Measurements from ENCODE around the gene HSBP1.

HSBP1 gene

DNA sequence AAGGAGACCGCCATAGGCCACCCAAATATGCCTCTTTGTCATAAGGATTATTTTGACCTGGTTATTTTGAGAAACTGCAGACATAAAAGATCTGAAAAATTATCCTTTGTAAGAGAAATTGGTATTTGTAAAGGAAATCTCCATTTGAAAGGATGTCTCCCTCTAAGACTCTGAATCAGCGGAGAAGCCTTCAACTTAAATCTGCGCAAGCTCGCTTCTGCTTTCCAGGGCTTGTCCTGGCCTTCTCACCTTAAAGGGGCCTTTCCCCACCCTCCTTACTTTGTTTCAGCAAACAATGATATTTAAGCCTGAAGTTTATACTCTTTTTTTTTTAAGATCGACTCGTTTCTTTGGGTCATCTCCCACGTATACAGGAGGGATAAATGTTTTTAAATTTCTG lies 34.5 kb downstream of the HSBP1 start:
- TF ChIP-seq POLR2A (IDR thresholded peaks at IDR 0.05; ENCODE audit: extremely low read depth, insufficient read length): no peak
- TF ChIP-seq, protein P1, sequence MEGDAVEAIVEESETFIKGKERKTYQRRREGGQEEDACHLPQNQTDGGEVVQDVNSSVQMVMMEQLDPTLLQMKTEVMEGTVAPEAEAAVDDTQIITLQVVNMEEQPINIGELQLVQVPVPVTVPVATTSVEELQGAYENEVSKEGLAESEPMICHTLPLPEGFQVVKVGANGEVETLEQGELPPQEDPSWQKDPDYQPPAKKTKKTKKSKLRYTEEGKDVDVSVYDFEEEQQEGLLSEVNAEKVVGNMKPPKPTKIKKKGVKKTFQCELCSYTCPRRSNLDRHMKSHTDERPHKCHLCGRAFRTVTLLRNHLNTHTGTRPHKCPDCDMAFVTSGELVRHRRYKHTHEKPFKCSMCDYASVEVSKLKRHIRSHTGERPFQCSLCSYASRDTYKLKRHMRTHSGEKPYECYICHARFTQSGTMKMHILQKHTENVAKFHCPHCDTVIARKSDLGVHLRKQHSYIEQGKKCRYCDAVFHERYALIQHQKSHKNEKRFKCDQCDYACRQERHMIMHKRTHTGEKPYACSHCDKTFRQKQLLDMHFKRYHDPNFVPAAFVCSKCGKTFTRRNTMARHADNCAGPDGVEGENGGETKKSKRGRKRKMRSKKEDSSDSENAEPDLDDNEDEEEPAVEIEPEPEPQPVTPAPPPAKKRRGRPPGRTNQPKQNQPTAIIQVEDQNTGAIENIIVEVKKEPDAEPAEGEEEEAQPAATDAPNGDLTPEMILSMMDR (IDR thresholded peaks at IDR 0.05; ENCODE audit: low read depth, low read length): no peak
- TF ChIP-seq MYC (IDR thresholded peaks at IDR 0.05; ENCODE audit: low read depth, low read length): no peak
- TF ChIP-seq, protein P2, sequence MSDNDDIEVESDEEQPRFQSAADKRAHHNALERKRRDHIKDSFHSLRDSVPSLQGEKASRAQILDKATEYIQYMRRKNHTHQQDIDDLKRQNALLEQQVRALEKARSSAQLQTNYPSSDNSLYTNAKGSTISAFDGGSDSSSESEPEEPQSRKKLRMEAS (IDR thresholded peaks at IDR 0.05; ENCODE audit: low read depth, low read length): no peak
- H3K4me3 ChIP-seq (ENCODE audit: low read depth, low read length): no peak overlapping the region
- no peak for DNase-seq (ENCODE audit: low read depth)

DNA sequence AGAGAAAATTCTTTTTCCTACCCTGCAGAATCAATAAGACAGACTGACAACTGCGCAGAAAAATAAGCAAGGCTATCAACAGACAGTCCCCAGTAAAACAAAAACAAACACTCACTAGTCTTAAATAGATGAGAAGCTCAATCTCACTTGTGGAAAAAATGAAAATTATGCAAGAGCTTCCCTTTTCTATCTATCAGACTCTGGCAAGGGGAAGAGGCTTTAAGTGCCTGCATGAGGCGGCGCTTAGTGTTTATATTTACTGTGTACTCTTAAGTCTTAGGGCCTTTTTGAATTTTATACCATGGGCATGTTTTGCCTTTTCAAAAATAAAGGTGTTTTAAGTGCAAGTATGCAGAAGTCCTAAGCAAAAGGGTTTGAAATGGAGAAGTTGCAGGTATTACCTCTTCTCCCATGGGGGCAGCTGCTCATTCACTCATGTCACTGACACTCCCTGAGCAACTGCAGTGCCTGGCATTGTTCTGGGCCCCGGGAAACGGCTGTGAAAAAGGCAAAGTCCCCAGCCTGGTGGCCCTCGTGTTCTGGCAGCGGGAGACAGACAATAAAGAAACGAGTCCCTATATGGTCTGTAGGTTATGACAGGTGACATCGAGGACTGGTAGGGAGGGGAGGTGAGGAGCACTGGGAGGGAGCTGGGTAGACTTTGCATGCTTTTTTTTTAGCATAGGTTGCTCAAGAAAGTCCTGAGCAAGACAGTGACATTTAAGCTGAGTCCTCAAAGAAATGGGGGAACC lies 35.2 kb downstream of the HSBP1 start:
- H3K4me3 ChIP-seq (ENCODE audit: low read depth, low read length): no peak overlapping the region
- DNase-seq (ENCODE audit: low read depth): peak; percentile 74
- TF ChIP-seq, protein P2 (IDR thresholded peaks at IDR 0.05; ENCODE audit: low read depth, low read length): no peak

DNA sequence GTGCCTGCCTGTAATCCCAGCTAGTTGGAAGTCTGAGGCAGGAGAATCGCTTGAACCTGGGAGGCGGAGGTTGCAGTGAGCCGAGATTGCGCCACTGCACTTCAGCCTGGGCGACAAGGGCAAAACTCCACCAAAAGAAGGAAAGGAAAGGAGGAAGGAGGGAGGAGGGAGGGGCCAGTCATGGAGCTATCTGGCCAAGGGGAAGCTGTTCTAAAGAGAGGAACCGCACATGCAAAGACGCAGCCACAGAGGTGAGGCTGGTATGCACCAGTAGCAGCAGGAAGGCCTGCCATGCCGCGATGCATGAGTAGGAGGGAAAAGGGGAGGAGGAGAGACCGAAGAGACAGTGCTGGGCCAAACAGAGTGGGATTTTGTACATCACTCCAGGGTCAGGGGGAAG lies 35.9 kb downstream of the HSBP1 start:
- peak; percentile 80 for DNase-seq (ENCODE audit: low read depth)
- no peak overlapping the region for H3K4me3 ChIP-seq (ENCODE audit: low read depth, low read length)
- TF ChIP-seq, protein P2 (IDR thresholded peaks at IDR 0.05; ENCODE audit: low read depth, low read length): no peak
- TF ChIP-seq, protein P1 (IDR thresholded peaks at IDR 0.05; ENCODE audit: low read depth, low read length): no peak
- TF ChIP-seq POLR2A (IDR thresholded peaks at IDR 0.05; ENCODE audit: extremely low read depth, insufficient read length): no peak
- no peak for TF ChIP-seq MYC (IDR thresholded peaks at IDR 0.05; ENCODE audit: low read depth, low read length)

DNA sequence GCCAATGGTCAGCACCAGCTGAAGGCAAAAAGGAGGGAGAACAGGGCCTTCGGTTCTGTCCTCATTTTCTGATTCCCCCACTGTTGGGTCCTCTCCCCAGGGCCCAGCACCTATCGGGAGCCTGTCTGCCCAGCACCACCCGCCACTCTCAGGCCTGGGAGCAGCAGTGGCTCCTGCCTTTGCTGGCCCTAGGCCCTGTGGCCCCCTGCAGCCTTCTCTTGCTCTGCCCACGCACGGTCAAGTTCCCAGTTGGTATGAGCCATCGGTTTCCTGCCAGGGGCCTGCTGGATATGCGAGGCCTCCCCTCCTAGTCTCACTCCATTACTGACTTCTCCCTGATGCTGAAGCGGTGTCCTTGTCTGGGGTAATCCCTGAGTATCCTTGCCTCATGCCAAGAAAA lies 37.5 kb downstream of the HSBP1 start:
- no peak for DNase-seq (ENCODE audit: low read depth)
- TF ChIP-seq, protein P1 (IDR thresholded peaks at IDR 0.05; ENCODE audit: low read depth, low read length): no peak
- no peak for TF ChIP-seq MYC (IDR thresholded peaks at IDR 0.05; ENCODE audit: low read depth, low read length)
- TF ChIP-seq POLR2A (IDR thresholded peaks at IDR 0.05; ENCODE audit: extremely low read depth, insufficient read length): no peak
- TF ChIP-seq, protein P2 (IDR thresholded peaks at IDR 0.05; ENCODE audit: low read depth, low read length): no peak
- no peak overlapping the region for H3K4me3 ChIP-seq (ENCODE audit: low read depth, low read length)

DNA sequence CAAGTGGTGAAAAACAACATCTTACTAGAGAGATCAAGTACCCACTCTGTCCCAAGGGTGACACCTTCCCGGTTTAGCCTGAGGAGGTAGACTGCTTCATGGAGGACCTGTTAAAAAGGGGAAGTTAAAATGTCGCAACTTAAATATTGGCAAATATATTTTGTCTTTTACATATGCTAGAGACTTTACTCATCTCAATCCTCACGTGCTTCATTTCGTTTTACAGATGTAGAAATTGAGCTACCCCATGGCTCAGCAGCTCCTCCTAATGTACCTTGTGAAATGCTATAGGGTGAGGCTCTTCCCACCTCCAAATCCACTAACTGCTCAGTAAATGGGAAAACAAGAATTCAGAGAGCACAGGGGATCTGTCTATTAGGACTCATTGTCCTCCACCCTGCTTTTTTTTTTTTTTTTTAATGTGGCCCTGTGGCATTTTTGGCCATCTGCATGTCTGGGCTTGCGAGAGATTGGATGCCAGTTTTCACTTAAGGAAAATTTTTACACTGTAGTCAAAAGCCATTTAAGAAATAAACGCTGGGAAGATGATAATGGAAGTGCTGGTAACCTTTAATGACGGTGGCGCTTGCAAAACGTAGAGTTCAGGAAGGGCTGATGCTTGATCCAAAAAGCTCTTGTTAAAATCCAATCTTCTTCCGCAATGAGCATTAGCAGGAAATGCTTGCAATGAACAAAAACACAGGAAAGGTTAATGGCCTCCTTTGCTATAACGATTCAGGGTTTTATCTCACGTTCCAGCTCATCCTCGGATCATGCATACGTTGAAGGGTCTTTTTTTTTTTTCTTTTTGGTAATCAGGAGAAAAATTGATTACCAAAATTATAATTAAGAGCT lies 39.8 kb downstream of the HSBP1 start:
- peak; percentile 84 for DNase-seq (ENCODE audit: low read depth)
- TF ChIP-seq, protein P2 (IDR thresholded peaks at IDR 0.05; ENCODE audit: low read depth, low read length): peak; percentile 58; the same call in 1 of the 2 replicates
- TF ChIP-seq, protein P1 (IDR thresholded peaks at IDR 0.05; ENCODE audit: low read depth, low read length): peak; percentile 30
- peak; percentile 6; the same call in 1 of the 2 replicates for TF ChIP-seq MYC (IDR thresholded peaks at IDR 0.05; ENCODE audit: low read depth, low read length)
- TF ChIP-seq POLR2A (IDR thresholded peaks at IDR 0.05; ENCODE audit: extremely low read depth, insufficient read length): no peak
- no peak overlapping the region for H3K4me3 ChIP-seq (ENCODE audit: low read depth, low read length)

DNA sequence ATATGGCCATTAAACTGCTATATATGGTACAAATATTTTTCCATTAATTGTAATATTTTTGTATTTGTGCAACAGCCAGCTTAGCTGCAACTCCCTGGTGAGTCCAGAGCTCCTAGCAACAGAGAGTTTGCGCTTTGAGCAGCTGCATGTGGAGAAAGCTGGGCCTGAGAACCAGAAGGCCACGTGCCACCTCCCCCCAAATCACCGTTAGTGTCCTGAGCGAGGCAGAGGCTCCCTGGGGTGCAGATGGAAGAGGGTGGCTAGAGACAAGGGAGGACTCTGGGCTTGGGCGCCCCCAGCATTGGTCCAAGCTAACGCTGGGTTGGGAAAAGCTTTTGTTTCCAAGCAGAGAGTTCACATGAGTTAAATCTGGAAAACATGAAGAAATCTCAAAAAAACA lies 41.6 kb downstream of the HSBP1 start:
- no peak overlapping the region for H3K4me3 ChIP-seq (ENCODE audit: low read depth, low read length)
- TF ChIP-seq, protein P1 (IDR thresholded peaks at IDR 0.05; ENCODE audit: low read depth, low read length): no peak
- TF ChIP-seq POLR2A (IDR thresholded peaks at IDR 0.05; ENCODE audit: extremely low read depth, insufficient read length) (no peak), MYC (IDR thresholded peaks at IDR 0.05; ENCODE audit: low read depth, low read length) (no peak)
- TF ChIP-seq, protein P2 (IDR thresholded peaks at IDR 0.05; ENCODE audit: low read depth, low read length): no peak
- no peak for DNase-seq (ENCODE audit: low read depth)

All from NB4 (cell line).